GM21825 (cell line): Measurements from ENCODE around the gene PPP1R14C.
"Not testable (repeated sequence)": the region's sequence is repeated elsewhere in the genome, so short reads cannot be mapped to it uniquely, and the experiment has no call there.

Experiments
- ATAC-seq: cut with Tn5 transposase; IDR thresholded peaks from one replicate; pipeline ENCODE4 v1.9.1; 2021; ENCODE audit warnings: mild to moderate bottlenecking, moderate library complexity; ENCODE audit not compliant: unreplicated experiment

PPP1R14C gene

DNA sequence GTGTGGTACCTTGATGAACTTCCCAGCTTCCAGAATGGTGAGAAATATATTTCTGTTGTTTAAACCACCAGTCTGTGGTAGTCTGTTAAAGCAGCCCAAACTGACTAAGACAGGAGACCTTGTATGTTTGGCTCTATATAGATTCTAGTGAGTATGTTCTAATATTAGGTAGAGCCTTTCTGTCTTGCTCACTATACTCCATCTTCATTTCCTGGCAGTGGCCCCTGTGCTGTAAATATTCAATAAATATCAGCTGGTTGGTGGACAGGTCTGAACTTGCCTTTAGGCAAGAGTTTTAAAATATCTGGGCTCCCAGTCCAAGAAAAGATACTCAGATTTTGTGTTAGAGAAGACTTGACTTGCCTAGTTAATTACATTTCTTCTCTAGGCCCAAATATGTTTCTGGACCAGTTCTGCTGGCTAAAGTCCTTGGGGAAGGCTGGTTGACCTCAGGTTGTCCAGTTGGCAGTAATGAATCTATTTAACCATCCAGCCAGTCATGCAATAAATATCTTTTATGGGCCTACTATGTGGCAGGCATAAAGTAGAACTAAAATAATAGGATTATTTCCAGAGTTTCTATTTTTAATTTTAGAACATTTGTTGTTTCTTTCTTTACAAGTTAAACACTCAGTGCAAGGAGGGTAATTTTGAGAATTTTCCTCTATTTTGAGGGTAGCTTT lies 22.3 kb downstream of the PPP1R14C start:
- no peak for ATAC-seq

GRCh38 chr6:150167479-150167873 lies 24.6 kb downstream of the PPP1R14C start:
- no peak for ATAC-seq

GRCh38 chr6:150169181-150169580 lies 26.3 kb downstream of the PPP1R14C start:
- ATAC-seq: no peak

DNA sequence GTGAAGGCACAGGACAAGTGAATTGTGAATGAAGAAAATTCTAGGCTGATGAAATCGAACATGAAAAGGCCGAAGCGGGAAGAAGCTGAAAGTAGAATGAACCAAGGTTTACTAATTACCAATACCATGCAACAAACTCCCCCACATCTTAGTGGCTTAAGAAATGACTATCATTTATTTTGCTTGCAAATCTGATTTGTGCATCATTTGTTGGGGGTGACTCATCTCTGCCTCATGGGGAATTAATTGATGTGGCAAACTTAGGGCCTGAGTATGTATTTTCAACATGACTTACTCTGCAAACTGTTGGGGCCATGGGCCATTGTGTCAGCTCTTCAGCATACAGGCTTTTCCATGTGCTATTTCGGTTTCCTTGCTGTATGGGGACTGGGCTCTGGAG lies 26.8 kb downstream of the PPP1R14C start:
- ATAC-seq: no peak

GRCh38 chr6:150172929-150173328 lies 30.1 kb downstream of the PPP1R14C start:
- no peak for ATAC-seq

GRCh38 chr6:150175586-150176151 lies 32.8 kb downstream of the PPP1R14C start:
- no peak for ATAC-seq

DNA sequence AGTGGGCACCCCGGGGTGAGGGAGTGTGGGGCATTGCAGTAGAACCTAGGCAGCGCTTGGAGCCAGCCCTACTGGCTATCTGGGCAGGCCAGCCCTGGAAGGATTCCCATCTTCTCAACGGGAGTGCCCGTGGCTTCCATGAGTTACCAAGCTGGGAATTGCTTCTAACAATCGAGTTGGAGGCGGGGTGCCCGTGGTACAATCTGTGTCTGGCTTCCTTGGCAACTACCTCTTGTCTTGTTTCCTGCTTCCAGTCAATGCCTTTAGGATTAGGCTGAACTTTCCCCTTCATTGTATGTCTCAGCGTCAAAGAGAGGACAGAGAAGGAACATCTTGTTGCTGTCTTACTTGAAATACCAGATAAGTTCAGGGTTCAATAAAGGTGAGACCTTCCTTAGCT lies 33.3 kb downstream of the PPP1R14C start:
- no peak for ATAC-seq

- ATAC-seq: no peak
Observed at GRCh38 chr6:150176659-150177058, 33.8 kb downstream of the PPP1R14C start.

DNA sequence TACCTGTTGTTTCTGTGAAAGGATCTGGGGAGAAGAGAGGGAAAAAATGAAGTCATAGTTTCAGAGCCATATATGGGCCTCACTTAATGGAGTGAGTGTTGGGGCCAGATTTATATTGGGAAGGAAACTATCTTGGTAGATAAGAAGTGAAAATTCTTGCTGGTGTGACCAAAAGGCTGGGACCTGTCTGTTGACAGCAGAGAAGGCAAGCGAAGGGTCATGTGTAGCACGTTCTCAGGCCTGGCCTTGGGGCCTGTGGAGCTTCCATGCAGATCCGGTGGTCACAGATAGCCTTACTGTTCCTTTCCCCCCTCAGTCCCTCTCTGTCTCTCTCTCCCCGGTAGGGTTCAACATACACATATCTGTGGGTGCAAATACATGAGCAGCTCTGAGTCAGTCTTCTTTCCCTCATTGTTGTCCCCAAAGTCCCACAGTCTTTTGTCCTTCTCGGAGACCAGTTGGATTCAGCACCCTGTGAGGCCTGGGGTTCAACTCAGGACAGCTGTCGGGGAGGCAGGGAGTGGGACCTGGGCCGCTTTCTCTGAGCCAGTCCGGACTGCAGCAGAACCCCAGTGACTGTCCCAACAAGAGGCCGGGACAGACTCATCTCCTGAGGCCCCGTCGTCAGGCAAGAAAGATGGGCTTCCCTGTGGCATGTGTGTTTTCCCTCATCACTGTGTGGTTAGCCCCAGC lies 34.6 kb downstream of the PPP1R14C start:
- ATAC-seq: no peak

- no peak for ATAC-seq
Observed at GRCh38 chr6:150177952-150178520, 35.2 kb downstream of the PPP1R14C start.

DNA sequence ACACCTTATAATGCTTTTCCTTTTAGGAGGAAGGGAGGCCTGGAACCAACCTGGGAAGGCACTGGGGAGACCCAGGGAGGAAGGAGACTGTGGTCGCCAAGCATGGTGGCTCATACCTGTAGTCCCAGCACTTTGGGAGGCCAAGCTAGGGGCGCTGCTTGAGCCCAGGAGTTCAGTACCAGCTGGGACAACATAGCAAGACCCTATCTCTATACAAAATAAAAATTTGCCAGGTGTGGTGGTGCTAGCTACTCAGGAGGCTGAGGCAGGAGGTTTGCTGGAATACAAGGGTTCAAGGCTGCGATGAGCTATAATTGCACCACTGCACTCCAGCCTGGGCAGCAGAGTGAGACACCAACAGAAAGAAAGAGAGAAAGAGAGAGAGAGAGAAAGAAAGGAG lies 36.2 kb downstream of the PPP1R14C start:
- ATAC-seq: no peak

GRCh38 chr6:150179907-150180424 lies 37.1 kb downstream of the PPP1R14C start:
- not testable (repeated sequence) for ATAC-seq

GRCh38 chr6:150180517-150180916 lies 37.7 kb downstream of the PPP1R14C start:
- ATAC-seq: no peak

GRCh38 chr6:150182460-150183078 lies 39.7 kb downstream of the PPP1R14C start:
- no peak for ATAC-seq

GRCh38 chr6:150183105-150183504 lies 40.3 kb downstream of the PPP1R14C start:
- no peak for ATAC-seq

DNA sequence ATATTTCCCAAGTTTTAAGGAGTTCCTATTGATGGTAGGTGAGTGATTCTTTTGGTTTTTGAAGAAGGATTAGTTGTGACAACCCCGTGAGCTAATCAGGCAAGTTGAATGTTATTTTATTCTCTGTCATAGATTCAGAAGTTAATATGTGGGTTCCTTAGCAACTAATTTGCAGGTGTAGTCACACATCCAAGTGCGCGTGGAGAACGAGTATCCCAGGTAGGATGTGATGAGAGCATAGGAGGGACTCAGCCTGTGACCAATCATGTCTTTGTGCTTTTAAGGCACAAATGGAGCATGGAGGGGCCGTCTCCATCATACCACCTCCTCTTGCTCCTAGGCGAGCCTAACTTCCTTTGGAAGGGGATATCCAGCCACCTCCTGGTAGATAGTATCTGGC lies 41.1 kb downstream of the PPP1R14C start:
- no peak for ATAC-seq

- no peak for ATAC-seq
Observed at GRCh38 chr6:150184850-150185731, 42.2 kb downstream of the PPP1R14C start.

GRCh38 chr6:150185732-150186117 lies 42.9 kb downstream of the PPP1R14C start:
- ATAC-seq: no peak

DNA sequence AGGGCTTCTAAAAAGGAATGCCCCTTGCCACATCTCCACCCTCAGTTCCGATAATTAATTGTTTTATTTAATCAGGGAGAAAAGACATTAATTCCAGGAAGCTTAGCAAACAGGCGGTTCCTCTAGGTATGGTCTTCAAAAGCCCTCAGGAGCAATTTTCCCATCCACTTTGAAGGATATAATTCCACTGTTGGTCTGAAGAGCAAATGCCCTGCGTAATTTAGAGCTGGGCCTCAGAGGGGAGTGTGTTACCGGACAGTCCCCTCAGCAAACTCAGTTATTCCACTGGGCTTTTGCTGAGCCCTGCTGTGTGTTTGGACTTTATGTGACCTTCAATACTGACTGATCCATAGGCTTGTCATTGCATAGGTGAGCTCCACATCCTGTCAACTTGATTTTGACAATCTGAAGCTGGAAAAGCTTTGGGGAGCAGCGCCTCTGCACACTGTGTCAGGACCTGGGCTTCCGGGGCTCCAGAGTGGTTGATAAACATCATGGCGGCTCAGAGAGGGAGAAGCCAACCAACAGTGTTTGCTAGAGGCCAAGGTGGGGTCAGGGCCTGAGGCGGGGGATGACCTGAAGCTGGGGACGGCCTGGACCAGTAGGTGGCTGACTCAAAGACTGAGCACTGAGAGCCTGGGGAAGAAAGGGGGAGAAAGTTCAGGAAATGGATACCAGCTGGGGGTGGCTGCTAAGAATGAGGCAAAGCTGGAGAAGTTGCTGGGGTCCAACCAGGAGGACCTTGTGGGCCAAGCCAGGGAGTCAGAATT lies 43.5 kb downstream of the PPP1R14C start:
- no peak for ATAC-seq

GRCh38 chr6:150187433-150187832 lies 44.6 kb downstream of the PPP1R14C start:
- ATAC-seq: not testable (repeated sequence)
